Loucy (cell line): Measurements from ENCODE around the gene FMN1.

Source experiments
- CTCF ChIP-seq: fragments of 200-600 bp; sonication (generic); conservative IDR thresholded peaks from 2 replicates; pipeline ENCODE4 v1.5.1; 2014; ENCODE audit warnings: mild to moderate bottlenecking, antibody characterized with exemption, low read length
- EZH2phosphoT487 ChIP-seq: fragments of 200-600 bp; IDR thresholded peaks from 2 replicates; pipeline ENCODE4 v1.6.1; 2018; ENCODE audit warnings: antibody characterized with exemption, mild to moderate bottlenecking, moderate library complexity, borderline replicate concordance

DNA sequence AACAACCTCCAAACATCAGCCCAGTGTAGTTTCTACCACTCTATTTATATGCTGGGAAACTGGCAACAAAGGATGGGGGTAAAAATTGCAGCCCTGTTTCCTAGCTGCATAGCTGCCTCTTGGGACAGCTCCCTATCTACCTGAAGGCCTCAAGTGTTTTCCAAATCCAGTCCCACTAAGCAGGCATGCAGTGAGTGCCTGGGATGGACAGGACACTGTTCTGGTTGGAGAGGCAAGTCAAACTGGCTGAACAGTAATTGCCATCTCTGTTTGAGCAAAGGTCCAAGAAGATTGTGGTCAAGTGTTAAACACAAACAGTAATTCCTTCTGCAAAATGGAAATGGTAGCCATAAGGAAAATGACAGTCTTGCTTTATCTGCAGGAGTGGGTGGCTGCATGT, 125.4 kb downstream of the FMN1 start:
- TF ChIP-seq CTCF = no peak
- TF ChIP-seq EZH2phosphoT487 = no peak
